HepG2 (cell line): Measurements from ENCODE around the gene ZNF20. TPM values are rescaled to one million over a fixed set of nuclear protein-coding genes. Genes with fewer than 3 reads are reported as not detected.

Source experiments
- BCLAF1 ChIP-seq: fragments of 450-650 bp; IDR thresholded peaks from 2 replicates; pipeline ENCODE4 v1.6.1; 2017; ENCODE audit warnings: mild to moderate bottlenecking
- GABPA ChIP-seq, 2 experiments: IDR thresholded peaks; 2 replicates each; pipeline ENCODE4 v1.6.1; 2011 to 2016; ENCODE audit warnings: low read depth in 2 of 2, low read length in 1 of 2, missing biosample characterization in 1 of 2, missing genetic modification characterization in 1 of 2
- GABPB1 ChIP-seq: IDR thresholded peaks from 2 replicates; pipeline ENCODE4 v1.6.1; 2016; ENCODE audit warnings: mild to moderate bottlenecking, missing genetic modification reagents, moderate library complexity, missing compliant biosample characterization
- HOXA5 ChIP-seq: sonication (generic); formaldehyde crosslinking; IDR thresholded peaks from 2 replicates; pipeline ENCODE4 v1.4.0; 2020; ENCODE audit warnings: missing genetic modification reagents
- NR0B2 ChIP-seq: sonication (generic); formaldehyde crosslinking; IDR thresholded peaks from 2 replicates; pipeline ENCODE4 v1.4.0; 2020; ENCODE audit warnings: mild to moderate bottlenecking, missing genetic modification reagents
- POLR2A ChIP-seq, 2 experiments: IDR thresholded peaks; 2 replicates each; pipeline ENCODE4 v1.6.1; 2011; ENCODE audit warnings: low read depth in 2 of 2, low read length in 2 of 2, mild to moderate bottlenecking in 1 of 2, moderate library complexity in 1 of 2; ENCODE audit not compliant: insufficient read depth in 1 of 2
- SOX13 ChIP-seq, 3 experiments: fragments of 450-650 bp in 1 of 3; sonication (generic) in 1 of 3; formaldehyde crosslinking in 1 of 3; IDR thresholded peaks in 2 of 3; conservative IDR thresholded peaks in 1 of 3; 2 replicates each; pipeline versions ENCODE4 v1.5.0 to v1.6.1; 2016 to 2020; ENCODE audit warnings: antibody characterized with exemption in 1 of 3, mild to moderate bottlenecking in 1 of 3, missing compliant biosample characterization in 1 of 3, missing genetic modification reagents in 1 of 3, moderate library complexity in 1 of 3
- STAT5B ChIP-seq: sonication (generic); formaldehyde crosslinking; IDR thresholded peaks from 2 replicates; pipeline ENCODE4 v1.4.0; 2020; ENCODE audit warnings: missing genetic modification reagents
- ZFP1 ChIP-seq: IDR thresholded peaks from 2 replicates; pipeline ENCODE4 v1.6.1; 2016
- ZFY ChIP-seq: sonication (generic); formaldehyde crosslinking; IDR thresholded peaks from 2 replicates; pipeline ENCODE4 v1.4.0; 2020; ENCODE audit warnings: missing genetic modification reagents
- ZHX2 ChIP-seq, 2 experiments: sonication (generic) in 1 of 2; formaldehyde crosslinking in 1 of 2; IDR thresholded peaks; 2 replicates each; pipeline versions ENCODE4 v1.6.1 to v1.9.0; 2014 to 2022; ENCODE audit warnings: antibody characterized with exemption in 1 of 2, borderline replicate concordance in 1 of 2, inconsistent platforms in 1 of 2, low read depth in 1 of 2, missing genetic modification reagents in 1 of 2
- ZMYM4 ChIP-seq: sonication (generic); formaldehyde crosslinking; IDR thresholded peaks from 2 replicates; pipeline ENCODE4 v1.8.1; 2023; ENCODE audit warnings: mild to moderate bottlenecking, missing genetic modification reagents
- ZNF543 ChIP-seq: sonication (generic); formaldehyde crosslinking; IDR thresholded peaks from 2 replicates; pipeline ENCODE4 v1.4.0; 2020; ENCODE audit warnings: mild to moderate bottlenecking, missing genetic modification reagents
- ZSCAN12 ChIP-seq: sonication (generic); formaldehyde crosslinking; IDR thresholded peaks from 2 replicates; pipeline ENCODE4 v1.9.0; 2021; ENCODE audit warnings: mild to moderate bottlenecking, missing genetic modification reagents
- ZUFSP ChIP-seq: sonication (generic); formaldehyde crosslinking; IDR thresholded peaks from 2 replicates; pipeline ENCODE4 v1.9.0; 2021; ENCODE audit warnings: missing genetic modification reagents, mild to moderate bottlenecking, borderline replicate concordance
- polyA plus RNA-seq, 8 experiments: library from polyadenylated mRNA; depleted of rRNA in 3 of 8; stranded (reverse) in 7 of 8; unstranded in 1 of 8; fragments of >200 nt; fragmentation: Illumina TruSeq in 4 of 8; extraction: Trizol in 4 of 8; gene quantifications; 2 replicates each; pipeline versions ENCODE4 v1.2.1 to v1.2.3, GENCODE V29; 2011 to 2016; ENCODE audit warnings: low read depth in 4 of 8, missing spikeins in 1 of 8, mixed read lengths in 1 of 8; ENCODE audit not compliant: insufficient read depth in 1 of 8
- total RNA-seq, 5 experiments: library from RNA; depleted of rRNA; stranded (reverse); fragments of >200 nt; fragmentation: Illumina TruSeq; extraction: Trizol; gene quantifications; 2 replicates each; pipeline ENCODE4 v1.2.3, GENCODE V29; 2016; ENCODE audit warnings: low read depth in 1 of 5

The ZNF20 gene
- total and polyA plus RNA-seq, 2 of the 13 experiments (the other 11 are each of a cell fraction or from before 2014, with no cell fraction given): 1.6 to 8.0 TPM

GRCh38 chr19:12092065-12092867 is 47.9 kb downstream of the ZNF20 start (continued):
- TF ChIP-seq NR0B2 (CRISPR knock-in tag) (no peak), BCLAF1 (no peak), ZFP1 (CRISPR knock-in tag) (no peak), ZUFSP (CRISPR knock-in tag) (no peak), POLR2A (IDR thresholded peaks at IDR 0.05; ENCODE audit: insufficient read depth in 1 of 2, low read depth in 2 of 2, low read length in 2 of 2) (peak; percentile 67 to 68), GABPA (IDR thresholded peaks at IDR 0.05; ENCODE audit: low read depth, low read length) (0 out of 2 replicates have a peak, but pooled peaks have one; percentile 30), GABPA (CRISPR knock-in tag; IDR thresholded peaks at IDR 0.05; ENCODE audit: low read depth) (peak; percentile 73), SOX13 (IDR thresholded peaks at IDR 0.05) (no peak), SOX13 (CRISPR knock-in tag; conservative IDR thresholded peaks at IDR 0.05 in 1 of 2, IDR thresholded peaks at IDR 0.05 in 1 of 2) (0 out of 4 replicates have a peak, but pooled peaks of 1 of the 2 experiments have one; percentile 2), STAT5B (CRISPR knock-in tag) (no peak), ZFY (CRISPR knock-in tag) (peak; percentile 50; the same call in 1 of the 2 replicates), ZSCAN12 (CRISPR knock-in tag) (no peak), ZNF543 (CRISPR knock-in tag) (no peak), ZMYM4 (peak; percentile 18; the same call in 1 of the 2 replicates), GABPB1 (peak; percentile 73), HOXA5 (CRISPR knock-in tag) (0 out of 2 replicates have a peak, but pooled peaks have one; percentile 21), ZHX2 (IDR thresholded peaks at IDR 0.05; ENCODE audit: low read depth) (no peak), ZHX2 (CRISPR knock-in tag; IDR thresholded peaks at IDR 0.05; ENCODE audit: borderline replicate concordance) (peak; percentile 35; the same call in 1 of the 2 replicates)
